Heart left ventricle (tissue), 16 donors: Measurements from ENCODE around the gene ABCA7. TPM values are rescaled to one million over a fixed set of nuclear protein-coding genes. Genes with fewer than 3 reads are reported as not detected.

Experiments
- ATAC-seq, 4 donors: fragments of 200-7000 bp; cut with Tn5 transposase; one replicate each; pipeline ENCODE4 v1.9.1; 2020 to 2022; ENCODE audit warnings: moderate library complexity in 4 of 4, mild to moderate bottlenecking in 3 of 4, moderate number of reproducible peaks in 1 of 4
- DNase-seq, 5 donors: peaks; one replicate each; pipeline ENCODE4 v3.0.0-alpha.2; 2020
- H3K27ac ChIP-seq, 12 donors: fragments of 200-600 bp; sonication (generic) in 4 of 12; one replicate each; pipeline versions ENCODE4 v1.5.0 to v1.8.0; 2016 to 2022; ENCODE audit warnings: mild to moderate bottlenecking in 2 of 12
- H3K27me3 ChIP-seq, 9 donors: fragments of 200-600 bp; sonication (generic) in 2 of 9; one replicate each; pipeline versions ENCODE4 v1.5.1 to v1.8.0; 2016 to 2022; ENCODE audit warnings: mild to moderate bottlenecking in 3 of 9
- H3K36me3 ChIP-seq, 9 donors: fragments of 200-600 bp; sonication (generic) in 2 of 9; one replicate each; pipeline versions ENCODE4 v1.5.0 to v1.8.0; 2018 to 2022; ENCODE audit warnings: mild to moderate bottlenecking in 2 of 9
- H3K4me1 ChIP-seq, 12 donors: fragments of 200-600 bp; sonication (generic) in 4 of 12; one replicate each; pipeline versions ENCODE4 v1.5.0 to v1.8.0; 2016 to 2022; ENCODE audit warnings: mild to moderate bottlenecking in 3 of 12
- H3K4me3 ChIP-seq, 12 donors: fragments of 200-600 bp; sonication (generic) in 4 of 12; one replicate each; pipeline versions ENCODE4 v1.5.0 to v1.8.0; 2017 to 2022; ENCODE audit warnings: mild to moderate bottlenecking in 9 of 12, moderate library complexity in 4 of 12
- H3K9me3 ChIP-seq, 12 donors: fragments of 200-600 bp; sonication (generic) in 4 of 12; one replicate each; pipeline versions ENCODE4 v1.5.0 to v1.8.0; 2016 to 2022; ENCODE audit warnings: mild to moderate bottlenecking in 1 of 12
- POLR2A ChIP-seq, 2 donors: fragments of 450-650 bp; IDR thresholded peaks; one replicate each; pipeline ENCODE4 v1.6.1; 2017; ENCODE audit warnings: antibody characterized with exemption in 2 of 2, mild to moderate bottlenecking in 2 of 2, moderate library complexity in 2 of 2
- WGBS, 4 donors: extraction: QIAGEN DNeasy Blood & Tissue Kit in 2 of 4; methylation state at CpG; one replicate each; pipeline versions ENCODE4 v1.1.5 to v1.1.7; 2013 to 2018; 5-methylcytosine and 5-hydroxymethylcytosine counted together
- intact Hi-C, 10 donors: fragments of 100-400 bp; cut with DNase I; formaldehyde crosslinking; loops; one replicate each; pipeline versions ENCODE4 v1.11.1 to v1.14.2; 2022
- polyA plus RNA-seq, 2 donors: library from polyadenylated mRNA; stranded (reverse); fragments of 200-250 nt; gene quantifications; one replicate each; pipeline ENCODE4 v1.2.3, GENCODE V29; 2013
- total RNA-seq, 9 donors: library from RNA; depleted of rRNA in 2 of 9; stranded (reverse); fragments of >200 nt in 2 of 9; fragmentation: NEBNext Ultra II Directional in 3 of 9; extraction: Animal tissue kit (Norgen Biotek cat#: 25700) in 3 of 9; gene quantifications; one replicate each; pipeline versions ENCODE4 v1.1.0 to v1.2.4, GENCODE V29; 2016 to 2023
- TF ChIP-seq, protein P1 (sequence below), 12 donors: fragments of 200-600 bp; sonication (generic) in 4 of 12; IDR thresholded peaks; one replicate each; pipeline versions ENCODE4 v1.5.0 to v1.8.0; 2018 to 2022; ENCODE audit warnings: antibody characterized with exemption in 12 of 12, mild to moderate bottlenecking in 5 of 12
- donor health status: ischemic (EF 13 %, LVEDD 7.1; RV severe dilation, severe dysfunction).
- donor health status: healthy with polysubstance abuse.
- donor health status: DM: no; HTN: yes; CAD: no.
- donor health status: DM: no; HTN: no; CAD: no.
- donor health status: ischemic (EF 25% LVEDD 6.9; RV normal size, moderate dysfunction).
- donor health status: ischemic (EF 25% LVEDD 5.7; RV mildly dilated, moderate dysfunction).
- donor health status: healthy.
- donor health status: DM: yes; HTN: yes; CAD: no.
- donor health status: ischemic (EF 35%, LVEDD 5.7; RV mildly dilated, moderate dysfunction).
- donor health status: nonischemic (EF 11% LVEDD 7.7; RV severe dilation, severe dysfunction).
- donor health status: DM: yes; HTN: yes; CAD: no.
- donor health status: PGD.
- donor health status: ischemic (EF 29% LVEDD 5.4; RV normal size, mild dysfunction).
- donor health status: nonischemic (EF 23%, LVEDD 6.1; RV moderate dilation, normal function).

ABCA7 gene
- total and polyA plus RNA-seq, 11 donors = 2.9 to 12.4 (median 8.8) TPM

DNA sequence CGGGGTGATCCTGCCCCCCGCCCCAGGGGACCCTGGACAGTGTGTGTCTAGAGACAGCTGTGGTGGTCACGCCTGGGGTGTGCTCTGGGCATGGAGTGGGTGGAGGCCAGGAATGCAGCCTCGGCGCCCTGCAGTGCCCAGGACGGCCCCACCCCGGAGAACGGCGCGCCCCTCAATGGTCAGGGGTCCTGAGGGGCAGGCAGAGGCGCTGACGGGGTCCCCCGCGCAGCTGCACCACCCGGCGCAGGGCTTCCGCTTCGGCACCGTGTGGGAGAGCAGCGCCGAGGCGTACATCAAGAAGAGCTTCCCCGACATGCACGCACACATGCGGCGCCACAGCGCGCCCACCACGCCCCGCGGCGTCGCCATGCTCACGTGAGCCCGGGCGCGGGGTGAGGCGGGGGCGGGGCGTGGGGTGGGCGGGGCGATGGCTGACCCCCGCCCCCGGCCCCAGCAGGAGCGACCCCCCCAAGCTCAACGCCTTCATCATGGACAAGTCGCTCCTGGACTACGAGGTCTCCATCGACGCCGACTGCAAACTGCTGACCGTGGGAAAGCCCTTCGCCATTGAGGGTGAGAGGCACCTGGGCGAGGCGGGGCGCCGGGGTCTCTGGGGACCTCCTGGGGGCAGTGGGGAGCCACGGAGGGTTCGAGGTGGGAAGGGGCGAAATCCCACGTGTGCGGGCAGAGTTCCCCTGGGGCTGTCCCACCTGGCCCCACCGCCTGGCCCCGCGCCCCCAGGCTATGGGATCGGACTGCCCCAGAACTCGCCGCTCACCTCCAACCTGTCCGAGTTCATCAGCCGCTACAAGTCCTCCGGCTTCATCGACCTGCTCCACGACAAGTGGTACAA is 32.3 kb upstream of the ABCA7 start:
- intact Hi-C loops = no loop called here
- Histone ChIP-seq H3K4me3 (no peak overlapping the region), H3K36me3 (peaks cover 0 to 47% (median 32%) of the 10 kb centered on the region in 9 donors), H3K9me3 (no peaks in the 10 kb centered on the region), H3K27me3 (peaks cover 0 to 10% (median 0%) of the 10 kb centered on the region in 9 donors), H3K27ac (no peak overlapping the region), H3K4me1 (peaks cover 0 to 7% (median 0%) of the 10 kb centered on the region in 12 donors)
- ATAC-seq = no peak
- TF ChIP-seq, protein P1, sequence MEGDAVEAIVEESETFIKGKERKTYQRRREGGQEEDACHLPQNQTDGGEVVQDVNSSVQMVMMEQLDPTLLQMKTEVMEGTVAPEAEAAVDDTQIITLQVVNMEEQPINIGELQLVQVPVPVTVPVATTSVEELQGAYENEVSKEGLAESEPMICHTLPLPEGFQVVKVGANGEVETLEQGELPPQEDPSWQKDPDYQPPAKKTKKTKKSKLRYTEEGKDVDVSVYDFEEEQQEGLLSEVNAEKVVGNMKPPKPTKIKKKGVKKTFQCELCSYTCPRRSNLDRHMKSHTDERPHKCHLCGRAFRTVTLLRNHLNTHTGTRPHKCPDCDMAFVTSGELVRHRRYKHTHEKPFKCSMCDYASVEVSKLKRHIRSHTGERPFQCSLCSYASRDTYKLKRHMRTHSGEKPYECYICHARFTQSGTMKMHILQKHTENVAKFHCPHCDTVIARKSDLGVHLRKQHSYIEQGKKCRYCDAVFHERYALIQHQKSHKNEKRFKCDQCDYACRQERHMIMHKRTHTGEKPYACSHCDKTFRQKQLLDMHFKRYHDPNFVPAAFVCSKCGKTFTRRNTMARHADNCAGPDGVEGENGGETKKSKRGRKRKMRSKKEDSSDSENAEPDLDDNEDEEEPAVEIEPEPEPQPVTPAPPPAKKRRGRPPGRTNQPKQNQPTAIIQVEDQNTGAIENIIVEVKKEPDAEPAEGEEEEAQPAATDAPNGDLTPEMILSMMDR (IDR thresholded peaks at IDR 0.05) = no peak
- no peak for TF ChIP-seq POLR2A (IDR thresholded peaks at IDR 0.05)
- WGBS, 4 donors = 94 to 96% (median 95%) methylated on average over 53 to 73 of the region's 73 CpGs
- peak in 1 of 5 donors; percentile 56 for DNase-seq

GRCh38 chr19:1008268-1009040 is 31.5 kb upstream of the ABCA7 start:
- H3K4me3 ChIP-seq = no peak overlapping the region
- H3K27ac ChIP-seq = no peak overlapping the region
- H3K9me3 ChIP-seq = no peaks in the 10 kb centered on the region
- H3K4me1 ChIP-seq = peaks cover 0 to 7% (median 0%) of the 10 kb centered on the region in 12 donors
- ATAC-seq (no peak), DNase-seq (peak in 1 of 5 donors; percentile 55)
- WGBS, 4 donors = 90 to 97% (median 95%) methylated on average over 30 to 45 of the region's 45 CpGs
- peaks cover 0 to 55% (median 40%) of the 10 kb centered on the region in 9 donors for H3K36me3 ChIP-seq
- intact Hi-C loops = no loop called here
- H3K27me3 ChIP-seq = peaks cover 0 to 5% (median 0%) of the 10 kb centered on the region in 9 donors
- no peak for TF ChIP-seq POLR2A (IDR thresholded peaks at IDR 0.05)
- TF ChIP-seq, protein P1 (IDR thresholded peaks at IDR 0.05) = no peak

- WGBS, 4 donors = 80 to 87% (median 85%) methylated on average over 33 to 92 of the region's 92 CpGs
- H3K4me3 ChIP-seq = peak overlapping the region in 1 of 12 donors; percentile 12
- ATAC-seq = peak in 2 of 4 donors; percentile 4 to 38
- no peaks in the 10 kb centered on the region for H3K27me3 ChIP-seq
- peaks cover 0 to 64% (median 49%) of the 10 kb centered on the region in 9 donors for H3K36me3 ChIP-seq
- H3K4me1 ChIP-seq = peaks cover 0 to 7% (median 0%) of the 10 kb centered on the region in 12 donors
- TF ChIP-seq, protein P1 (IDR thresholded peaks at IDR 0.05) = no peak
- TF ChIP-seq POLR2A (IDR thresholded peaks at IDR 0.05) = no peak
- intact Hi-C loops = no loop called here
- H3K9me3 ChIP-seq = no peaks in the 10 kb centered on the region
- DNase-seq = peak in 1 of 5 donors; percentile 73
- H3K27ac ChIP-seq = peak overlapping the region in 2 of 12 donors; percentile 22 to 51
Observed at GRCh38 chr19:1009041-1009980, 30.6 kb upstream of the ABCA7 start.
